NCI-H1694 (cell line): Measurements from ENCODE around the gene PIGT.

Source experiments
- DNase-seq: peaks from one replicate; lab custom pipeline; 2025; lab: John Stamatoyannopoulos, UW

PIGT gene

GRCh38 chr20:45415822-45416637 lies at the start of gene PIGT:
TSS of gene PIGT (plus strand) at chr20:45416141. CDS start at chr20:45416157, 16 bp downstream.
- DNase-seq = peak; percentile 67

- no peak for DNase-seq
Observed at GRCh38 chr20:45366192-45366591, 49.7 kb upstream of the PIGT start.

GRCh38 chr20:45366631-45367030 lies 49.3 kb upstream of the PIGT start:
- no peak for DNase-seq

GRCh38 chr20:45367126-45367525 lies 48.8 kb upstream of the PIGT start:
- DNase-seq = no peak

- no peak for DNase-seq
Observed at GRCh38 chr20:45368221-45368980, 47.5 kb upstream of the PIGT start.

GRCh38 chr20:45370571-45371160 lies 45.3 kb upstream of the PIGT start:
- no peak for DNase-seq

- no peak for DNase-seq
Observed at GRCh38 chr20:45372241-45372640, 43.7 kb upstream of the PIGT start.

- DNase-seq = no peak
Observed at GRCh38 chr20:45372646-45373352, 43.1 kb upstream of the PIGT start.

- DNase-seq = peak; percentile 72
Observed at GRCh38 chr20:45373353-45374100, 42.4 kb upstream of the PIGT start.

- DNase-seq = no peak
Observed at GRCh38 chr20:45374101-45374467, 41.9 kb upstream of the PIGT start.

GRCh38 chr20:45374966-45375365 lies 41.0 kb upstream of the PIGT start:
- DNase-seq = no peak

- no peak for DNase-seq
Observed at GRCh38 chr20:45377269-45377668, 38.7 kb upstream of the PIGT start.

GRCh38 chr20:45378191-45378590 lies 37.8 kb upstream of the PIGT start, which contains the start of gene TP53TG5:
TSS of gene TP53TG5 (minus strand) at chr20:45378325. CDS start at chr20:45378236, 89 bp downstream.
- no peak for DNase-seq

GRCh38 chr20:45387274-45387673 lies 28.7 kb upstream of the PIGT start:
- no peak for DNase-seq

- DNase-seq = no peak
Observed at GRCh38 chr20:45390931-45391330, 25.0 kb upstream of the PIGT start.

- DNase-seq = no peak
Observed at GRCh38 chr20:45391559-45391958, 24.4 kb upstream of the PIGT start.

GRCh38 chr20:45392733-45393132 lies 23.2 kb upstream of the PIGT start:
- no peak for DNase-seq

- DNase-seq = no peak
Observed at GRCh38 chr20:45394221-45395113, 21.5 kb upstream of the PIGT start.

GRCh38 chr20:45395114-45395415 lies 20.9 kb upstream of the PIGT start:
- no peak for DNase-seq

- DNase-seq = no peak
Observed at GRCh38 chr20:45399018-45399417, 16.9 kb upstream of the PIGT start.
